Naive thymus-derived CD8-positive, alpha-beta T cell (primary cell): ENCODE measurements around the gene TOMM6. TPM values are rescaled to one million over a fixed set of nuclear protein-coding genes. Genes with fewer than 3 reads are reported as not detected.
"Not testable (repeated sequence)": the region's sequence is repeated elsewhere in the genome, so short reads cannot be mapped to it uniquely, and the experiment has no call there.

Experiments
- ATAC-seq, 2 donors: fragments of 150-1000 bp; cut with Tn5 transposase in 1 of 2; sonication (Bioruptor Pico), chemical (Tn5 transposase) in 1 of 2; 1 replicate in 1 of 2; 2 replicates in 1 of 2; pipeline ENCODE4 v1.10.0; 2021; ENCODE audit warnings: mild to moderate bottlenecking in 2 of 2, moderate library complexity in 2 of 2
- POLR2A ChIA-PET: fragments of 350-600 bp; sonication (Branson Sonifier 250); formaldehyde crosslinking; loops from one replicate; lab custom pipeline; 2021; ENCODE audit warnings: antibody characterized with exemption; lab: Charles Lee
- DNase-seq, 10 donors: peaks; one replicate each; pipeline versions ENCODE4 v3.0.0 to v3.0.0-alpha.2; 2020 to 2022
- H3K27ac Mint-ChIP-seq, 10 donors: one replicate each; pipeline ENCODE4 v1.8.0; 2020 to 2022; ENCODE audit warnings: mild to moderate bottlenecking in 10 of 10, mixed read lengths in 10 of 10, moderate library complexity in 4 of 10, inconsistent platforms in 1 of 10
- H3K27me3 Mint-ChIP-seq, 5 donors: one replicate each; pipeline ENCODE4 v1.8.0; 2021 to 2022; ENCODE audit warnings: mixed read lengths in 5 of 5
- H3K36me3 Mint-ChIP-seq, 3 donors: one replicate each; pipeline ENCODE4 v1.8.0; 2020 to 2022; ENCODE audit warnings: mixed read lengths in 3 of 3, mild to moderate bottlenecking in 2 of 3, inconsistent platforms in 1 of 3
- H3K4me1 Mint-ChIP-seq, 4 donors: one replicate each; pipeline ENCODE4 v1.8.0; 2021 to 2022; ENCODE audit warnings: mixed read lengths in 4 of 4
- H3K4me3 Mint-ChIP-seq, 10 donors: one replicate each; pipeline ENCODE4 v1.8.0; 2020 to 2022; ENCODE audit warnings: mild to moderate bottlenecking in 10 of 10, mixed read lengths in 10 of 10, moderate library complexity in 6 of 10, inconsistent platforms in 1 of 10
- H3K9me3 Mint-ChIP-seq, 9 donors: one replicate each; pipeline ENCODE4 v1.8.0; 2020 to 2022; ENCODE audit warnings: mixed read lengths in 9 of 9, mild to moderate bottlenecking in 3 of 9, inconsistent platforms in 1 of 9, moderate library complexity in 1 of 9
- polyA plus RNA-seq, 3 donors: library from polyadenylated mRNA; unstranded; fragments of 300-500 nt; fragmentation: Illumina TruSeq; gene quantifications; one replicate each; pipeline ENCODE4 v1.2.3, GENCODE V29; 2021
- total RNA-seq, 8 experiments: library from RNA in 2 of 8; stranded (reverse) in 2 of 8; gene quantifications; one replicate each; pipeline ENCODE4 v1.2.3 and lab custom pipeline; 2021 to 2026

TOMM6 gene
- total and polyA plus RNA-seq, 5 experiments from 2014 or later, result 134 to 440 (median 433) TPM

DNA sequence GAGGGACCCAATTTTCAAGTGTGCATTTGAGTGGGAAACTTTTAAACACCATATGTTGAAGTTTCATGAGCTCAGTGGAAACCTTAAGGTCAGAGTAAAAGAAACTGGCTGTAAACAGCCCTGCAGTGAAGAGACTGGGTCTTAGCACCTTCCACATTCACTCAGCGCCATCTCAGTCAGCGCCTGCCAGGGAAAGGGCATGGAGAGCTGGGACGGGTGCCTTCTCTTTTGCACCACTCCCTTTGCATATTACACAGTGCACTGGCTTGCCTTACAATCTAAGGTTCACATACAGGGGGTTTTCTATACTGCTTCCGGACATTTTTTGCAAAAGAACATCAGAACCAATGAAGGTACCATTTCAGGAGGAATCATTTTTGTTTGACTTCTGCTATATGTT is 4.5 kb downstream of the TOMM6 start:
- Mint-ChIP-seq H3K36me3 (peaks cover 0 to 50% (median 9%) of the 10 kb centered on the region in 3 donors), H3K27ac (peak overlapping the region in 4 of 10 donors; percentile 3 to 57 (median 12)), H3K27me3 (no peaks in the 10 kb centered on the region)

GRCh38 chr6:41796474-41796873 is 9.0 kb downstream of the TOMM6 start:
- DNase-seq (no peak), ATAC-seq (no peak)
- POLR2A ChIA-PET, result interaction anchor here (0.7 to 1.3 kb wide), 2 partner anchors 9 to 1375 kb away, joined by 6 to 7 read pairs; partner anchors contain the start of gene TOMM6
- peaks cover 0 to 8% (median 0%) of the 10 kb centered on the region in 4 donors for H3K4me1 Mint-ChIP-seq
- H3K27me3 Mint-ChIP-seq, result no peaks in the 10 kb centered on the region
- H3K27ac Mint-ChIP-seq, result peak overlapping the region in 2 of 10 donors; percentile 43 to 70
- H3K4me3 Mint-ChIP-seq, result no peak overlapping the region
- peaks cover 0 to 33% (median 4%) of the 10 kb centered on the region in 3 donors for H3K36me3 Mint-ChIP-seq
- H3K9me3 Mint-ChIP-seq, result no peaks in the 10 kb centered on the region

More for the DNA sequence above, 4.5 kb downstream of the TOMM6 start:
- Mint-ChIP-seq H3K4me1 (peaks cover 0 to 26% (median 7%) of the 10 kb centered on the region in 4 donors), H3K9me3 (no peaks in the 10 kb centered on the region), H3K4me3 (no peak overlapping the region)
- DNase-seq (no peak), ATAC-seq (no peak)
- POLR2A ChIA-PET, result no interaction called here

GRCh38 chr6:41798901-41799558 is 11.5 kb downstream of the TOMM6 start:
- peaks cover 0 to 3% (median 0%) of the 10 kb centered on the region in 4 donors for H3K4me1 Mint-ChIP-seq
- no peak overlapping the region for H3K4me3 Mint-ChIP-seq
- H3K27me3 Mint-ChIP-seq, result no peaks in the 10 kb centered on the region
- DNase-seq, result no peak
- H3K36me3 Mint-ChIP-seq, result peaks cover 0 to 13% (median 0%) of the 10 kb centered on the region in 3 donors
- ATAC-seq, result no peak
- H3K27ac Mint-ChIP-seq, result no peak overlapping the region
- POLR2A ChIA-PET, result interaction anchor here (0.6 kb wide), 1 partner anchor 136 kb away, joined by 8 read pairs; no protein-coding TSS in a partner anchor
- no peaks in the 10 kb centered on the region for H3K9me3 Mint-ChIP-seq

- Mint-ChIP-seq H3K9me3 (no peaks in the 10 kb centered on the region), H3K27me3 (no peaks in the 10 kb centered on the region)
These were observed 12.0 kb downstream of the TOMM6 start for GRCh38 chr6:41799559-41799911.

GRCh38 chr6:41801380-41801779 is 13.9 kb downstream of the TOMM6 start:
- H3K36me3 Mint-ChIP-seq, result peaks cover 0 to 5% (median 0%) of the 10 kb centered on the region in 3 donors
- no peak overlapping the region for H3K4me3 Mint-ChIP-seq
- H3K27ac Mint-ChIP-seq, result peak overlapping the region in 1 of 10 donors; percentile 48
- DNase-seq, result no peak
- peaks cover 0 to 2% (median 0%) of the 10 kb centered on the region in 4 donors for H3K4me1 Mint-ChIP-seq
- POLR2A ChIA-PET, result no interaction called here
- ATAC-seq, result no peak
- no peaks in the 10 kb centered on the region for H3K9me3 Mint-ChIP-seq
- H3K27me3 Mint-ChIP-seq, result no peaks in the 10 kb centered on the region

More at GRCh38 chr6:41799559-41799911, 12.0 kb downstream of the TOMM6 start:
- Mint-ChIP-seq H3K4me1 (peaks cover 0 to 3% (median 0%) of the 10 kb centered on the region in 4 donors), H3K27ac (no peak overlapping the region), H3K4me3 (no peak overlapping the region), H3K36me3 (peaks cover 0 to 13% (median 0%) of the 10 kb centered on the region in 3 donors)
- ATAC-seq, result no peak
- POLR2A ChIA-PET, result interaction anchor here (0.6 kb wide), 1 partner anchor 136 kb away, joined by 8 read pairs; no protein-coding TSS in a partner anchor
- no peak for DNase-seq

DNA sequence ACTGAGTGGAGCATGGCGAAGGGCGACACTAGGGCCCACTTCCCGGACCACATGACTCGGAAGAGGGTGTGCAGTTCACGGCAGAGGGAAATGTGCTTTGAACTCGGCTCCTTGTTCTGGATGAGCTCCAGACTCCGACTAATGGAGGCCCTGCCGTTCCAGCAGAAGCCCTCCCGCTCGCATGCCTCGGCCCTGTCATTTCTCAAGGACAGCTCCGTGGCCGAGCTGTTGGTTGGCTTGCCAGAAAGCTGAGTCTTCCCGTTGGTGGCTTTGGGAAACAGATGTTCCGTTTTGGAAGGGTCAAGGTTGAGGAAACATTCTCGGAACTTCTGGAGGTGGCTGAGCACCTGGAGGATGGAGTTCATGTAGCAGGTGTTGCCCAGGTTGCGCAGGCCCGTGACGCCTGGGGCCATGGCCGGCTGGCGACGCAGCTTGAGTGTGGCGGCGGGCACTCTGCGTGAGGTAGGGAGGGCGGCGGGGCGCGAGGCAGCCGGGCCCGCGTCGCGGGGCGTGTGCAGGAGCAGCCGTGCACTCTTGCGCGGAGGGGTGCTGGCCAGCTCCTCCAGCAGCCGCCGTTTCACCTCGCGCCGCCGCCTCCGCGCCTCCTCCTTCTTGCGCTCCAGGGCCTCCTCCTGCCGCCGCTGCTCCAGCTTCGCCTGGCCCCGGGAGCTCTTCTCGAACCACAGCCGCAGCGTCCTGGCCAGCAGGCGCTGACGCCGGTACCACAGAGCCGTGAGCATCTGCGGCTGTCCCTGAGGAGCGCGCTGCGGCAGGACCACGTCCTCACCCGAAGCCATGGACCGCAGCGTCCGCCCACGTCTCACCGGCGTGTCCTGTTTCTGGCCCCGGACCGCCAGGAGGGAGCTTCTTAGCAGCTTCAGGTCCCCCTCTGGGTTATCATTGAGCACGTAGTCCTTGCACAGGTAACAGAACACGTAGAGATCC is 18.6 kb downstream of the TOMM6 start:
- no peaks in the 10 kb centered on the region for H3K9me3 Mint-ChIP-seq
- no peaks in the 10 kb centered on the region for H3K27me3 Mint-ChIP-seq
- H3K36me3 Mint-ChIP-seq, result no peaks in the 10 kb centered on the region
- no peak for DNase-seq
- peak overlapping the region in 1 of 10 donors; percentile 18 for H3K27ac Mint-ChIP-seq
- no peaks in the 10 kb centered on the region for H3K4me1 Mint-ChIP-seq
- POLR2A ChIA-PET, result no interaction called here
- ATAC-seq, result no peak
- H3K4me3 Mint-ChIP-seq, result no peak overlapping the region

GRCh38 chr6:41811095-41811494 is 23.6 kb downstream of the TOMM6 start:
- Mint-ChIP-seq H3K9me3 (no peaks in the 10 kb centered on the region), H3K36me3 (no peaks in the 10 kb centered on the region), H3K4me3 (no peak overlapping the region), H3K4me1 (no peaks in the 10 kb centered on the region), H3K27ac (no peak overlapping the region), H3K27me3 (no peaks in the 10 kb centered on the region)
- DNase-seq, result no peak
- no peak for ATAC-seq
- POLR2A ChIA-PET, result no interaction called here

GRCh38 chr6:41811946-41812345 is 24.5 kb downstream of the TOMM6 start:
- H3K9me3 Mint-ChIP-seq, DNase-seq, H3K4me1 Mint-ChIP-seq, H3K27ac Mint-ChIP-seq, POLR2A ChIA-PET, H3K36me3 Mint-ChIP-seq, H3K27me3 Mint-ChIP-seq, ATAC-seq, H3K4me3 Mint-ChIP-seq: not testable (repeated sequence)

DNA sequence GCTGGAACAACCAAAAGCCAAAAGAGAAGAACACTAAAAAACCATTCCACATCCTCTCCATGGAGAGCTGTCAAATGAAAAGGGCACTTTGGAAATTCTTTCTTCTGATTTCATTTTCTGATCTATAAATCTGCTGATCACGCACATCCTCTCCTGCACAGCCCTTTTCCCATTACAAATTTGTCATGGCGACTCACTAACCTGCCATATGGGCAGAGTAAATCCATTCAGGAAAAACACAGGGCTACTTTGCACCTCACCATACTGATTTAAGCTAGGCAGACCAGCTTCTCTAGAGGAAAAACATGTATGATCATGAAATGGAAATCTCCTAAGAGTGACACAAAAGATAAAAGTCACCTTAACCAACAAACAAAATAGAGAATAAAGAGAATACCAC is 26.0 kb downstream of the TOMM6 start:
- ATAC-seq, result no peak
- POLR2A ChIA-PET, result no interaction called here
- no peak overlapping the region for H3K27ac Mint-ChIP-seq
- H3K27me3 Mint-ChIP-seq, result no peaks in the 10 kb centered on the region
- no peaks in the 10 kb centered on the region for H3K4me1 Mint-ChIP-seq
- no peak overlapping the region for H3K4me3 Mint-ChIP-seq
- DNase-seq, result no peak
- no peaks in the 10 kb centered on the region for H3K9me3 Mint-ChIP-seq
- H3K36me3 Mint-ChIP-seq, result no peaks in the 10 kb centered on the region

DNA sequence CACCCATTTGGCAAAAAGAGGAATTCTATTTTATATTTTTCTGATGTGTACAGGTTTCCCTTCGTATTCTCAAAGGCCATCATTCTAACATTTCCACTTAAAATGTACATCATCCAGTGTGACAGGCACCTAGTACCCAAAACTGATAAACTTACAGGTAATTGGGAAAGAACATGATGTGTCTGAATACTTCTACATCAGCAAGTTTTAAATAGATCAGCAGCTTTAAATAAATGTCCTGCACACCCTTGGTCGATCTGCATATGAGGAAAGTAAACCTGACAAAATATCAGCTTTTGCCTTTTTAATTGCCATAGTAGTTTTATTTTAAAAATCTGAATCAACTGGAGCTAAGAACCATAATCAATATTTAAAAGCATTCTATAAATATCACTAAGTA is 26.5 kb downstream of the TOMM6 start:
- Mint-ChIP-seq H3K27me3 (no peaks in the 10 kb centered on the region), H3K4me3 (no peak overlapping the region), H3K4me1 (no peaks in the 10 kb centered on the region), H3K27ac (no peak overlapping the region), H3K9me3 (no peaks in the 10 kb centered on the region), H3K36me3 (no peaks in the 10 kb centered on the region)
- POLR2A ChIA-PET, result no interaction called here
- ATAC-seq, result no peak
- DNase-seq, result no peak

- ATAC-seq (no peak), DNase-seq (no peak)
- Mint-ChIP-seq H3K27ac (no peak overlapping the region), H3K27me3 (no peaks in the 10 kb centered on the region), H3K9me3 (no peaks in the 10 kb centered on the region), H3K4me3 (no peak overlapping the region), H3K4me1 (no peaks in the 10 kb centered on the region), H3K36me3 (no peaks in the 10 kb centered on the region)
- POLR2A ChIA-PET, result no interaction called here
These were observed 27.1 kb downstream of the TOMM6 start for GRCh38 chr6:41814629-41815028.

- no peak for ATAC-seq
- Mint-ChIP-seq H3K4me3 (no peak overlapping the region), H3K27ac (no peak overlapping the region), H3K9me3 (no peaks in the 10 kb centered on the region), H3K27me3 (no peaks in the 10 kb centered on the region), H3K4me1 (no peaks in the 10 kb centered on the region), H3K36me3 (no peaks in the 10 kb centered on the region)
- DNase-seq, result no peak
- POLR2A ChIA-PET, result no interaction called here
These were observed 28.1 kb downstream of the TOMM6 start for GRCh38 chr6:41815587-41815986.
